ENCODE results near the gene TBCD. TPM values are rescaled to one million over a fixed set of nuclear protein-coding genes. Genes with fewer than 3 reads are reported as not detected.
"Not testable (repeated sequence)": the region's sequence is repeated elsewhere in the genome, so short reads cannot be mapped to it uniquely, and the experiment has no call there.

The TBCD gene
- total RNA-seq, 1 experiment from 2014 or later, result 13.6 TPM

GRCh38 chr17:82984249-82984617 is 232.4 kb downstream of the TBCD start:
- DNase-seq (ENCODE audit: low read depth, low spot score); in situ Hi-C loops (cut with HindIII; ENCODE audit: low pct_unique_long_range_greater_than_20kb, low sequenced_read_pairs): not testable (repeated sequence)

- in situ Hi-C loops (cut with HindIII; ENCODE audit: low pct_unique_long_range_greater_than_20kb, low sequenced_read_pairs), result no loop called here
- no peak for DNase-seq (ENCODE audit: low read depth, low spot score)
These were observed 233.0 kb downstream of the TBCD start for GRCh38 chr17:82984751-82985427.

GRCh38 chr17:82985428-82985805 is 233.6 kb downstream of the TBCD start:
- in situ Hi-C loops (cut with HindIII; ENCODE audit: low pct_unique_long_range_greater_than_20kb, low sequenced_read_pairs), result no loop called here
- no peak for DNase-seq (ENCODE audit: low read depth, low spot score)

GRCh38 chr17:82985973-82986372 is 234.1 kb downstream of the TBCD start:
- DNase-seq (ENCODE audit: low read depth, low spot score), result peak; percentile 60
- in situ Hi-C loops (cut with HindIII; ENCODE audit: low pct_unique_long_range_greater_than_20kb, low sequenced_read_pairs), result no loop called here

- in situ Hi-C loops (cut with HindIII; ENCODE audit: low pct_unique_long_range_greater_than_20kb, low sequenced_read_pairs); DNase-seq (ENCODE audit: low read depth, low spot score): not testable (repeated sequence)
These were observed 237.2 kb downstream of the TBCD start for GRCh38 chr17:82989051-82989450.

GRCh38 chr17:82989881-82990280 is 238.0 kb downstream of the TBCD start:
- no peak for DNase-seq (ENCODE audit: low read depth, low spot score)
- in situ Hi-C loops (cut with HindIII; ENCODE audit: low pct_unique_long_range_greater_than_20kb, low sequenced_read_pairs), result no loop called here

- in situ Hi-C loops (cut with HindIII; ENCODE audit: low pct_unique_long_range_greater_than_20kb, low sequenced_read_pairs), result no loop called here
- DNase-seq (ENCODE audit: low read depth, low spot score), result no peak
These were observed 241.1 kb downstream of the TBCD start for GRCh38 chr17:82993005-82993404.

Other genes with a start within 250 kb of the TBCD start
- gene FOXK2, start 232.3 kb upstream of the TBCD start, total RNA-seq (2014; rRNA removed; shearing (Covaris generic)), result 33.0 and 33.6 TPM in 2 replicates
- 75.5 and 78.4 TPM in 2 replicates for gene WDR45B, start 103.6 kb upstream of the TBCD start, total RNA-seq (2014; rRNA removed; shearing (Covaris generic))
- 3.5 and 4.8 TPM in 2 replicates for gene RAB40B, start 53.4 kb upstream of the TBCD start, total RNA-seq (2014; rRNA removed; shearing (Covaris generic))
- gene FN3KRP, start 35.4 kb upstream of the TBCD start, total RNA-seq (2014; rRNA removed; shearing (Covaris generic)), result 19.8 and 22.1 TPM in 2 replicates
- gene FN3K, start 16.4 kb upstream of the TBCD start, total RNA-seq (2014; rRNA removed; shearing (Covaris generic)), result 1.1 and 1.7 TPM in 2 replicates
- not detected in 2 replicates for gene ZNF750, start 88.0 kb downstream of the TBCD start, total RNA-seq (2014; rRNA removed; shearing (Covaris generic))